ENCODE results near the gene CEP350. TPM values are rescaled to one million over a fixed set of nuclear protein-coding genes. Genes with fewer than 3 reads are reported as not detected.

The CEP350 gene
- total and polyA plus RNA-seq, 12 donors, result 4.1 to 71.4 (median 42.4) TPM

- no peak overlapping the region for H3K4me3 ChIP-seq
- peaks cover 0 to 50% of the 10 kb centered on the region in 2 donors for H3K36me3 ChIP-seq (replicated peaks in 1 of 2)
- TF ChIP-seq POLR2A (IDR thresholded peaks at IDR 0.05) (no peak), CTCF (IDR thresholded peaks at IDR 0.05) (no peak)
- DNase-seq, result no peak
- WGBS, 4 donors, result 89 to 95% (median 93%) methylated on average over 3 of the region's 3 CpGs
- no peaks in the 10 kb centered on the region for H3K9me3 ChIP-seq (replicated peaks in 1 of 3)
- no peaks in the 10 kb centered on the region for H3K4me1 ChIP-seq (replicated peaks in 1 of 2)
- no peaks in the 10 kb centered on the region for H3K27me3 ChIP-seq
- intact Hi-C loops (cut with DNase I), result no loop called here
- no peak overlapping the region for H3K27ac ChIP-seq
Measured at GRCh38 chr1:180026556-180026955, 71.9 kb downstream of the CEP350 start.

GRCh38 chr1:180027949-180028445 lies 73.4 kb downstream of the CEP350 start:
- intact Hi-C loops (cut with DNase I), result no loop called here
- WGBS, 4 donors, result 51 to 66% (median 56%) methylated on average over 2 of the region's 2 CpGs
- Histone ChIP-seq H3K27ac (peak overlapping the region in 1 of 5 donors; percentile 40), H3K4me1 (replicated peaks in 1 of 2) (no peaks in the 10 kb centered on the region), H3K4me3 (no peak overlapping the region), H3K36me3 (replicated peaks in 1 of 2) (peaks cover 0 to 50% of the 10 kb centered on the region in 2 donors), H3K9me3 (replicated peaks in 1 of 3) (peaks cover 0 to 5% (median 0%) of the 10 kb centered on the region in 3 donors), H3K27me3 (no peaks in the 10 kb centered on the region)
- no peak for DNase-seq
- no peak for TF ChIP-seq CTCF (IDR thresholded peaks at IDR 0.05)
- no peak for TF ChIP-seq POLR2A (IDR thresholded peaks at IDR 0.05)

GRCh38 chr1:180028864-180029263 lies 74.3 kb downstream of the CEP350 start:
- no peaks in the 10 kb centered on the region for H3K4me1 ChIP-seq (replicated peaks in 1 of 2)
- H3K36me3 ChIP-seq (replicated peaks in 1 of 2), result peaks cover 0 to 42% of the 10 kb centered on the region in 2 donors
- H3K4me3 ChIP-seq, result no peak overlapping the region
- intact Hi-C loops (cut with DNase I), result no loop called here
- TF ChIP-seq POLR2A (IDR thresholded peaks at IDR 0.05) (no peak), CTCF (IDR thresholded peaks at IDR 0.05) (peak in 2 of 6 experiments; percentile 18 to 26)
- H3K9me3 ChIP-seq (replicated peaks in 1 of 3), result peaks cover 0 to 5% (median 0%) of the 10 kb centered on the region in 3 donors
- no peak overlapping the region for H3K27ac ChIP-seq
- WGBS, 4 donors, result 86 to 97% (median 92%) methylated on average over 1 of the region's 1 CpG
- H3K27me3 ChIP-seq, result no peaks in the 10 kb centered on the region
- DNase-seq, result no peak

- no peaks in the 10 kb centered on the region for H3K4me1 ChIP-seq (replicated peaks in 1 of 2)
- TF ChIP-seq POLR2A (IDR thresholded peaks at IDR 0.05) (no peak), CTCF (IDR thresholded peaks at IDR 0.05) (no peak)
- WGBS, 4 donors, result 74 to 80% (median 76%) methylated on average over 7 of the region's 7 CpGs
- intact Hi-C loops (cut with DNase I), result no loop called here
- DNase-seq, result no peak
- H3K27ac ChIP-seq, result no peak overlapping the region
- H3K9me3 ChIP-seq (replicated peaks in 1 of 3), result peaks cover 0 to 5% (median 0%) of the 10 kb centered on the region in 3 donors
- H3K36me3 ChIP-seq (replicated peaks in 1 of 2), result peaks cover 0 to 42% of the 10 kb centered on the region in 2 donors
- H3K27me3 ChIP-seq, result no peaks in the 10 kb centered on the region
- no peak overlapping the region for H3K4me3 ChIP-seq
Measured at GRCh38 chr1:180029524-180030135, 75.0 kb downstream of the CEP350 start.

Data from adrenal gland (tissue), 12 donors.